Measurements from ENCODE around the gene EYA4. TPM values are rescaled to one million over a fixed set of nuclear protein-coding genes. Genes with fewer than 3 reads are reported as not detected.

The EYA4 gene
- total RNA-seq, 4 donors from 2014 or later = 0.13 to 0.17 TPM; not detected in 2

GRCh38 chr6:133203344-133203697 lies 37.8 kb upstream of the EYA4 start:
- intact Hi-C loops (cut with DNase I; ENCODE audit: low total_unique reads) = no loop called here
- H3K4me3 ChIP-seq (ENCODE audit: low read depth, poor library complexity, severe bottlenecking) = no peak overlapping the region
- 68 to 74% methylated on average over 5 of the region's 5 CpGs for WGBS, 2 donors
- DNase-seq (ENCODE audit: low spot score in 2 of 2) = no peak
- TF ChIP-seq POLR2A (IDR thresholded peaks at IDR 0.05) (no peak), CTCF (IDR thresholded peaks at IDR 0.05) (no peak)

GRCh38 chr6:133205304-133205703 lies 35.9 kb upstream of the EYA4 start:
- TF ChIP-seq POLR2A (IDR thresholded peaks at IDR 0.05) (no peak), CTCF (IDR thresholded peaks at IDR 0.05) (no peak)
- no peak overlapping the region for H3K4me3 ChIP-seq (ENCODE audit: low read depth, poor library complexity, severe bottlenecking)
- DNase-seq (ENCODE audit: low spot score in 2 of 2) = no peak
- intact Hi-C loops (cut with DNase I; ENCODE audit: low total_unique reads) = loop anchor here (5.0 kb wide), 1 partner anchor 1412 kb away; no protein-coding TSS in a partner anchor

GRCh38 chr6:133206942-133207341 lies 34.2 kb upstream of the EYA4 start:
- 76 to 79% methylated on average over 5 of the region's 5 CpGs for WGBS, 2 donors
- no peak overlapping the region for H3K4me3 ChIP-seq (ENCODE audit: low read depth, poor library complexity, severe bottlenecking)
- TF ChIP-seq CTCF (IDR thresholded peaks at IDR 0.05) (no peak), POLR2A (IDR thresholded peaks at IDR 0.05) (no peak)
- intact Hi-C loops (cut with DNase I; ENCODE audit: low total_unique reads) = loop anchor here (5.0 kb wide), 1 partner anchor 1410 kb away; no protein-coding TSS in a partner anchor
- DNase-seq (ENCODE audit: low spot score in 2 of 2) = no peak

- H3K4me3 ChIP-seq (ENCODE audit: low read depth, poor library complexity, severe bottlenecking) = no peak overlapping the region
- DNase-seq (ENCODE audit: low spot score in 2 of 2) = no peak
- TF ChIP-seq POLR2A (IDR thresholded peaks at IDR 0.05) (no peak), CTCF (IDR thresholded peaks at IDR 0.05) (no peak)
- intact Hi-C loops (cut with DNase I; ENCODE audit: low total_unique reads) = loop anchor here (5.0 kb wide), 1 partner anchor 1410 kb away; no protein-coding TSS in a partner anchor
Measured at GRCh38 chr6:133207754-133208153, 33.4 kb upstream of the EYA4 start.

GRCh38 chr6:133208183-133208755 lies 32.9 kb upstream of the EYA4 start:
- H3K4me3 ChIP-seq (ENCODE audit: low read depth, poor library complexity, severe bottlenecking) = no peak overlapping the region
- intact Hi-C loops (cut with DNase I; ENCODE audit: low total_unique reads) = loop anchor here (5.0 kb wide), 1 partner anchor 1409 kb away; no protein-coding TSS in a partner anchor
- WGBS, 2 donors = 58 to 80% methylated on average over 4 of the region's 4 CpGs
- no peak for TF ChIP-seq POLR2A (IDR thresholded peaks at IDR 0.05)
- no peak for TF ChIP-seq CTCF (IDR thresholded peaks at IDR 0.05)
- no peak for DNase-seq (ENCODE audit: low spot score in 2 of 2)

- intact Hi-C loops (cut with DNase I; ENCODE audit: low total_unique reads) = loop anchor here (10.0 kb wide), 1 partner anchor 921 kb away; no protein-coding TSS in a partner anchor
- no peak overlapping the region for H3K4me3 ChIP-seq (ENCODE audit: low read depth, poor library complexity, severe bottlenecking)
- no peak for DNase-seq (ENCODE audit: low spot score in 2 of 2)
- no peak for TF ChIP-seq CTCF (IDR thresholded peaks at IDR 0.05)
- no peak for TF ChIP-seq POLR2A (IDR thresholded peaks at IDR 0.05)
- WGBS, 2 donors = 5 to 17% methylated on average over 2 of the region's 2 CpGs
Measured at GRCh38 chr6:133214267-133214666, 26.9 kb upstream of the EYA4 start.
